Right lobe of liver (tissue), 4 donors: ENCODE results near the gene GRAMD4.

ENCODE experiments used
- CTCF ChIP-seq, 4 donors: fragments of 200-600 bp in 3 of 4; fragments of 450-650 bp in 1 of 4; IDR thresholded peaks; one replicate each; pipeline versions ENCODE4 v1.5.1 to v1.8.0; 2016 to 2022; ENCODE audit warnings: antibody characterized with exemption in 4 of 4, mild to moderate bottlenecking in 2 of 4
- POLR2A ChIP-seq: fragments of 450-650 bp; IDR thresholded peaks from one replicate; pipeline ENCODE4 v1.6.1; 2017; ENCODE audit warnings: antibody characterized with exemption, mild to moderate bottlenecking
- donor health status: DM: no; HTN: no; CAD: no.
- donor health status: DM: no; HTN: no; CAD: no.
- donor health status: DM: no; HTN: yes; CAD: no.

- TF ChIP-seq CTCF (IDR thresholded peaks at IDR 0.05) = no peak
- TF ChIP-seq POLR2A = no peak
Observed at GRCh38 chr22:46667245-46667623, 47.0 kb downstream of the GRAMD4 start.
